MM.1S (cell line): ENCODE results near the gene HOXC9.

Experiments
- DNase-seq: peaks from one replicate; pipeline ENCODE4 v3.0.0-alpha.2; 2015
- H2AFZ ChIP-seq: fragments of 300-600 bp; sonication (generic); 2 replicates; pipeline ENCODE4 v1.6.0; 2016; ENCODE audit warnings: antibody characterized with exemption, low read length
- H3F3A ChIP-seq: fragments of 300-600 bp; sonication (generic); 2 replicates; pipeline ENCODE4 v1.6.1; 2016; ENCODE audit warnings: mild to moderate bottlenecking, antibody characterized with exemption, low read length, moderate library complexity, mixed read lengths; ENCODE audit not compliant: insufficient read depth
- H3K27ac ChIP-seq: fragments of 300-600 bp; sonication (generic); 2 replicates; pipeline ENCODE4 v1.5.1; 2016; ENCODE audit warnings: mild to moderate bottlenecking, low read length
- H3K27me3 ChIP-seq: fragments of 300-600 bp; sonication (generic); replicated peaks from 2 replicates; pipeline ENCODE4 v1.6.0; 2016; ENCODE audit warnings: low read length; ENCODE audit not compliant: insufficient read depth
- H3K36me3 ChIP-seq: fragments of 300-600 bp; sonication (generic); replicated peaks from 2 replicates; pipeline ENCODE4 v1.6.1; 2016; ENCODE audit warnings: mild to moderate bottlenecking, low read length, mixed read lengths; ENCODE audit not compliant: insufficient read depth
- H3K4me1 ChIP-seq: fragments of 300-600 bp; sonication (generic); 2 replicates; pipeline ENCODE4 v1.6.1; 2016; ENCODE audit warnings: low read length, mixed read lengths
- H3K4me2 ChIP-seq: fragments of 300-600 bp; sonication (generic); 2 replicates; pipeline ENCODE4 v1.6.0; 2016; ENCODE audit warnings: low read depth, low read length
- H3K4me3 ChIP-seq: fragments of 300-600 bp; sonication (generic); 2 replicates; pipeline ENCODE4 v1.5.1; 2016; ENCODE audit warnings: low read length, mixed read lengths
- H3K79me2 ChIP-seq: fragments of 300-600 bp; sonication (generic); 2 replicates; pipeline ENCODE4 v1.6.1; 2016; ENCODE audit warnings: mixed run types, low read length, mixed read lengths
- H3K9ac ChIP-seq: fragments of 300-600 bp; sonication (generic); 2 replicates; pipeline ENCODE4 v1.6.1; 2016; ENCODE audit warnings: low read length, mixed read lengths
- H3K9me2 ChIP-seq: fragments of 300-600 bp; sonication (generic); replicated peaks from 2 replicates; pipeline ENCODE4 v1.6.1; 2016; ENCODE audit warnings: mild to moderate bottlenecking, low read length, mixed read lengths; ENCODE audit not compliant: insufficient read depth
- H3K9me3 ChIP-seq: fragments of 300-600 bp; sonication (generic); replicated peaks from 2 replicates; pipeline ENCODE4 v1.6.1; 2016; ENCODE audit warnings: mild to moderate bottlenecking, low read length, mixed read lengths; ENCODE audit not compliant: insufficient read depth
- H4K20me1 ChIP-seq: fragments of 300-600 bp; sonication (generic); 2 replicates; pipeline ENCODE4 v1.6.1; 2016; ENCODE audit warnings: mild to moderate bottlenecking, low read length, moderate library complexity, mixed read lengths; ENCODE audit not compliant: insufficient read depth
- CTCF ChIP-seq: fragments of 300-600 bp; sonication (generic); IDR thresholded peaks from 2 replicates; pipeline ENCODE4 v1.5.1; 2016; ENCODE audit warnings: antibody characterized with exemption, low read length, mixed read lengths
- EZH2 ChIP-seq: fragments of 300-600 bp; sonication (generic); optimal IDR thresholded peaks from 2 replicates; pipeline ENCODE3; 2017; ENCODE audit warnings: low read depth, mild to moderate bottlenecking, antibody characterized with exemption, low read length, mixed read lengths
- EZH2phosphoT487 ChIP-seq: fragments of 300-600 bp; sonication (generic); IDR thresholded peaks from 2 replicates; pipeline ENCODE4 v1.6.1; 2018; ENCODE audit warnings: antibody characterized with exemption, low read length

The HOXC9 gene

GRCh38 chr12:54002278-54002914 lies 2.4 kb downstream of the HOXC9 start:
- H3K36me3 ChIP-seq: no peaks in the 10 kb centered on the region
- H3K4me3 ChIP-seq: no peak overlapping the region
- no peaks in the 10 kb centered on the region for H3F3A ChIP-seq
- peaks cover 96% of the 10 kb centered on the region for H3K27me3 ChIP-seq
- no peak for TF ChIP-seq EZH2phosphoT487
- TF ChIP-seq EZH2: no peak
- no peak for TF ChIP-seq CTCF
- H3K4me1 ChIP-seq: 0 out of 2 replicates have a peak, but pooled peaks cover 5% of the 10 kb centered on the region
- no peak overlapping the region for H3K9ac ChIP-seq
- H3K27ac ChIP-seq: no peak overlapping the region
- no peaks in the 10 kb centered on the region for H3K9me2 ChIP-seq
- H3K79me2 ChIP-seq: no peaks in the 10 kb centered on the region
- no peak for DNase-seq
- no peaks in the 10 kb centered on the region for H4K20me1 ChIP-seq
- no peak overlapping the region for H2AFZ ChIP-seq
- H3K9me3 ChIP-seq: no peaks in the 10 kb centered on the region
- H3K4me2 ChIP-seq: no peak overlapping the region

- H4K20me1 ChIP-seq: no peaks in the 10 kb centered on the region
- no peak overlapping the region for H3K27ac ChIP-seq
- H3K79me2 ChIP-seq: no peaks in the 10 kb centered on the region
- peaks cover 96% of the 10 kb centered on the region for H3K27me3 ChIP-seq
- no peaks in the 10 kb centered on the region for H3K9me3 ChIP-seq
- no peak overlapping the region for H3K9ac ChIP-seq
- H2AFZ ChIP-seq: no peak overlapping the region
- H3K4me3 ChIP-seq: no peak overlapping the region
- 0 out of 2 replicates have a peak, but pooled peaks cover 5% of the 10 kb centered on the region for H3K4me1 ChIP-seq
- H3F3A ChIP-seq: no peaks in the 10 kb centered on the region
- no peaks in the 10 kb centered on the region for H3K9me2 ChIP-seq
- H3K36me3 ChIP-seq: no peaks in the 10 kb centered on the region
- TF ChIP-seq EZH2phosphoT487 (peak; percentile 86; the same call in 1 of the 2 replicates), CTCF (no peak)
- DNase-seq: no peak
- H3K4me2 ChIP-seq: no peak overlapping the region
These were observed 3.0 kb downstream of the HOXC9 start for GRCh38 chr12:54002915-54003389.

GRCh38 chr12:54003625-54004024 lies 3.7 kb downstream of the HOXC9 start:
- Histone ChIP-seq H3K9me3 (no peaks in the 10 kb centered on the region), H3K79me2 (no peaks in the 10 kb centered on the region), H3K9me2 (no peaks in the 10 kb centered on the region), H3K27ac (no peak overlapping the region), H3F3A (no peaks in the 10 kb centered on the region), H3K27me3 (peaks cover 95% of the 10 kb centered on the region), H3K4me1 (0 out of 2 replicates have a peak, but pooled peaks cover 5% of the 10 kb centered on the region), H2AFZ (no peak overlapping the region), H3K36me3 (no peaks in the 10 kb centered on the region), H3K4me2 (no peak overlapping the region), H3K9ac (no peak overlapping the region), H3K4me3 (no peak overlapping the region), H4K20me1 (no peaks in the 10 kb centered on the region)
- no peak for DNase-seq
- TF ChIP-seq EZH2phosphoT487: no peak
- TF ChIP-seq EZH2: no peak
- TF ChIP-seq CTCF: no peak
